ENCODE results near the gene SYNGR1.

DNA sequence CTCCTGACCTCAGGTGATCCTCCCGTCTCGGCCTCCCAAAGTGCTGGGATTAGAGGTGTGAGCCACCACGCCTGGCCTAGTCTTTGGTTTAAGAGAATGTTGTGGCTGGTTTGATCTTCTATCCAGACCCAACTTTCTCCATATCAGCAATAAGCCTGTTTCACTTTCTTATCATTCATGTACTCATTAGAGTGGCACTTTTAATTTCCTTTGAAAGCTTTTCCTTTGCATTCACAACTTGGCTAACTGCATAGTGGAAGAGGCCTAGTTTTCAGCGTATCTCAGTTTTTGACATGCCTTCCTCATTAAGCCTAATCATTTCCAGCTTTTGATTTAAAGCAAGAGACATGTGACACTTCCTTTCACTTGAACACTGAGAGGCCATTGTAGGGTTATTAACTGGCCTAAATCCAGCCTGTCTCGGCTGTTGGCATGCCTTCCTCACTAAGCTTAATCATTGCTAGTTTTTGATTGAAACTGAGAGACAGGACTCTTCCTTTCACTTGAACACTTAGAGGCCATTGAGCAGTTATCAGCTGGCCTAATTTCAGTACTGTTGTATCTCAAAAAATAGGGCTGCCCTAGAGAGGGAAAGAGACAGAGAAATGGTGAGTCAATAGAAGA, 17.2 kb upstream of the SYNGR1 start:
- TF ChIP-seq POLR2AphosphoS5 (IDR thresholded peaks at IDR 0.05; ENCODE audit: low read depth, low read length), result no peak
- no peak for TF ChIP-seq POLR2A (IDR thresholded peaks at IDR 0.05; ENCODE audit: low read depth, low read length)
- TF ChIP-seq PAX5 (IDR thresholded peaks at IDR 0.05; ENCODE audit: insufficient read depth, low read length, severe bottlenecking), result no peak
- TF ChIP-seq SPI1 (IDR thresholded peaks at IDR 0.05; ENCODE audit: low read depth, low read length), result no peak
- no peak for TF ChIP-seq TAF1 (IDR thresholded peaks at IDR 0.05; ENCODE audit: low read depth, low read length)
